Astrocyte of the hippocampus (primary cell): Measurements from ENCODE around the gene MOCS1.

ENCODE experiments used
- DNase-seq: peaks from one replicate; pipeline ENCODE4 v3.0.0; 2011; ENCODE audit warnings: low read depth, low spot score

MOCS1 gene

GRCh38 chr6:39902786-39903465 is 31.3 kb downstream of the MOCS1 start:
- no peak for DNase-seq

- no peak for DNase-seq
Observed at GRCh38 chr6:39902136-39902535, 32.1 kb downstream of the MOCS1 start.

GRCh38 chr6:39901670-39902069 is 32.6 kb downstream of the MOCS1 start:
- DNase-seq, result no peak

- no peak for DNase-seq
Observed at GRCh38 chr6:39901116-39901655, 33.1 kb downstream of the MOCS1 start.

GRCh38 chr6:39899554-39900295 is 34.5 kb downstream of the MOCS1 start:
- DNase-seq, result no peak

GRCh38 chr6:39898625-39899024 is 35.6 kb downstream of the MOCS1 start:
- DNase-seq, result no peak

GRCh38 chr6:39897698-39898097 is 36.6 kb downstream of the MOCS1 start:
- DNase-seq, result peak; percentile 30

- DNase-seq, result no peak
Observed at GRCh38 chr6:39896701-39897100, 37.6 kb downstream of the MOCS1 start.

- DNase-seq, result no peak
Observed at GRCh38 chr6:39893286-39893685, 41.0 kb downstream of the MOCS1 start.

- peak; percentile 85 for DNase-seq
Observed at GRCh38 chr6:39892490-39893129, 41.7 kb downstream of the MOCS1 start.

- no peak for DNase-seq
Observed at GRCh38 chr6:39891976-39892375, 42.3 kb downstream of the MOCS1 start.

GRCh38 chr6:39891353-39891752 is 42.9 kb downstream of the MOCS1 start:
- DNase-seq, result no peak

GRCh38 chr6:39889229-39889628 is 45.0 kb downstream of the MOCS1 start:
- DNase-seq, result no peak

GRCh38 chr6:39887692-39888450 is 46.4 kb downstream of the MOCS1 start:
- peak; percentile 93 for DNase-seq

- DNase-seq, result no peak
Observed at GRCh38 chr6:39886871-39887270, 47.4 kb downstream of the MOCS1 start.

- no peak for DNase-seq
Observed at GRCh38 chr6:39885691-39886090, 48.6 kb downstream of the MOCS1 start.

- peak; percentile 79 for DNase-seq
Observed at GRCh38 chr6:39884696-39885095, 49.6 kb downstream of the MOCS1 start.

- DNase-seq, result peak; percentile 99
Observed at GRCh38 chr6:39882531-39882899, 51.7 kb downstream of the MOCS1 start.

GRCh38 chr6:39881851-39882530 is 52.3 kb downstream of the MOCS1 start:
- peak; percentile 88 for DNase-seq

- no peak for DNase-seq
Observed at GRCh38 chr6:39880594-39880993, 53.7 kb downstream of the MOCS1 start.

- DNase-seq, result peak; percentile 61
Observed at GRCh38 chr6:39879535-39879934, 54.7 kb downstream of the MOCS1 start.
